ENCODE data around the gene ADSS1. TPM values are rescaled to one million over a fixed set of nuclear protein-coding genes. Genes with fewer than 3 reads are reported as not detected.

Gene ADSS1
- total RNA-seq, 4 donors from 2014 or later = 3.4 to 11.4 (median 8.4) TPM

DNA sequence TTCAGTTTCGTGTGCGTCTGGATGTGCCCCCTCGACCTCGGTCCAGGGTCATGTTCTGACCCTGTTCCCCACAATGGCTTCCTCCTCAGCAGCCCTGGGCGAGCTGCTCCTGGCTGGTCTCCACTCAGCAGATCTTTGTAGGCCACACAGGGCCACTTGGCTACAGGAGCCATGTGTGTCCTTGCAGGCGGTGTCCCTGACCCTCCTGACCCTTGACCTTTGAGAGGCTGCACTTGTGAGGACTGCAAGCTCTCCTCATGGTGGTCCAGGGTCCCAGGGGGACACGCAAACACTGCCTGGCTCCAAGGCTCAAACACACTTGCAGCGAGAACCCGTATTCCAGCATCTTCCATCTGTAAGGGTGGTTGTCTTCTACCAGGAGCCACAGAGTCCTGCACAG lies 21.4 kb downstream of the ADSS1 start:
- Histone ChIP-seq H3K4me1 (peaks cover 32 to 52% (median 41%) of the 10 kb centered on the region in 3 donors), H3K27ac (peak overlapping the region in 3 of 4 donors; percentile 84 to 87 (median 85)), H3K36me3 (peaks cover 0 to 27% (median 0%) of the 10 kb centered on the region in 3 donors), H3K9me3 (no peaks in the 10 kb centered on the region), H3K4me3 (no peak overlapping the region), H3K27me3 (no peaks in the 10 kb centered on the region)
- intact Hi-C loops (cut with DNase I) = no loop called here
- no peak for TF ChIP-seq CTCF (IDR thresholded peaks at IDR 0.05)
- TF ChIP-seq POLR2A (IDR thresholded peaks at IDR 0.05) = no peak
- WGBS, 2 donors = 92 to 97% methylated on average over 5 to 9 of the region's 9 CpGs
- no peak for DNase-seq

DNA sequence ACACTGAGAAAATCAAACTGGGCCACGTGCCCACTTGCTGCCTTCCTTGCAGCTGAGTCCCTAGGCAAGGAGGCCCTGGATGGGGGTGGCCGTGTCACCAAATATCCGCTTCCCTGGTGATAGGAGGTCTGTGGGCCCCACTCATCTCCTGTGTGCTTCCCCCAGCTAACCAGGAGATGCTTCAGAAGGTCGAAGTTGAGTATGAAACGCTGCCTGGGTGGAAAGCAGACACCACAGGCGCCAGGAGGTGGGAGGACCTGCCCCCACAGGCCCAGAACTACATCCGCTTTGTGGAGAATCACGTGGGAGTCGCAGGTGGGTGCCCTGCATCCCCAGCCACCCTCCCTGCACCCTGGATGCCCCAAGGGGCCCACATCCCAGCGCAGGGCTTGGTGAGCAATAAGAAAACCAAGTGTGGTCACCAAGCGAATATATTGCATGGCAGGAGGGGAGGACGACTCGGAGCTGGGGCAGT lies 22.1 kb downstream of the ADSS1 start:
- H3K27me3 ChIP-seq = no peaks in the 10 kb centered on the region
- intact Hi-C loops (cut with DNase I) = no loop called here
- H3K4me1 ChIP-seq = peaks cover 32 to 56% (median 41%) of the 10 kb centered on the region in 3 donors
- TF ChIP-seq POLR2A (IDR thresholded peaks at IDR 0.05) = no peak
- no peak for TF ChIP-seq CTCF (IDR thresholded peaks at IDR 0.05)
- WGBS, 2 donors = 84% methylated on average over 2 of the region's 13 CpGs; no CpG with 5 or more reads in 1 of the 2 donors
- H3K9me3 ChIP-seq = no peaks in the 10 kb centered on the region
- H3K4me3 ChIP-seq = no peak overlapping the region
- no peak for DNase-seq
- peaks cover 0 to 21% (median 0%) of the 10 kb centered on the region in 3 donors for H3K36me3 ChIP-seq
- H3K27ac ChIP-seq = peak overlapping the region; percentile 78 to 87 (median 84)

- 26 to 41% methylated on average over 7 of the region's 7 CpGs for WGBS, 2 donors
- Histone ChIP-seq H3K9me3 (no peaks in the 10 kb centered on the region), H3K4me3 (no peak overlapping the region), H3K27me3 (no peaks in the 10 kb centered on the region), H3K4me1 (peaks cover 37 to 61% (median 44%) of the 10 kb centered on the region in 3 donors), H3K27ac (peak overlapping the region; percentile 78 to 87 (median 84)), H3K36me3 (peaks cover 0 to 19% (median 0%) of the 10 kb centered on the region in 3 donors)
- intact Hi-C loops (cut with DNase I) = no loop called here
- DNase-seq = no peak
- TF ChIP-seq CTCF (IDR thresholded peaks at IDR 0.05) = no peak
- TF ChIP-seq POLR2A (IDR thresholded peaks at IDR 0.05) = no peak
Measured at GRCh38 chr14:104746934-104747481, 23.0 kb downstream of the ADSS1 start.

DNA sequence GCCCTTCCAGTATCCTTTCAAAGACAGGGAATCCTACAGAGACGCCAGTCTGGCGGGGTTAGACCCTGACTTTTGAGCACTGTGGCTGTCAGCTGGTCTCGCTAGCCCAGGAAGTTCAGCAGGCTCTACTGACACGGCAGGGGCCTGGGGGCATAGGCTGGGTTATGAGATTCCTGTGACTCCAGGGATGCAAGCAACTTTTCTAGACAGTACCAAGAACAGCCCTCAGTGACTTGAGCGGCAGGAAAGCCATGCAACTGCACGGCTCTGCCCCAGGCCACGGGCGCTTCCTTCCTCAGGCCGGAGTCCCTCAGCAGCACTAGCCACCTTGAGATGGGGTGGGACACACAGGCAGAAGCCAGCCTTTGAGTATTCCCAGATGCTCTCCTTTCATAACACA lies 23.8 kb downstream of the ADSS1 start:
- no peak overlapping the region for H3K4me3 ChIP-seq
- no peaks in the 10 kb centered on the region for H3K9me3 ChIP-seq
- intact Hi-C loops (cut with DNase I) = no loop called here
- DNase-seq = no peak
- TF ChIP-seq CTCF (IDR thresholded peaks at IDR 0.05) = no peak
- TF ChIP-seq POLR2A (IDR thresholded peaks at IDR 0.05) = no peak
- H3K27me3 ChIP-seq = no peaks in the 10 kb centered on the region
- H3K27ac ChIP-seq = peak overlapping the region; percentile 78 to 87 (median 84)
- WGBS, 2 donors = 50 to 64% methylated on average over 2 to 9 of the region's 9 CpGs
- H3K4me1 ChIP-seq = peaks cover 41 to 64% (median 47%) of the 10 kb centered on the region in 3 donors
- peaks cover 0 to 19% (median 0%) of the 10 kb centered on the region in 3 donors for H3K36me3 ChIP-seq

DNA sequence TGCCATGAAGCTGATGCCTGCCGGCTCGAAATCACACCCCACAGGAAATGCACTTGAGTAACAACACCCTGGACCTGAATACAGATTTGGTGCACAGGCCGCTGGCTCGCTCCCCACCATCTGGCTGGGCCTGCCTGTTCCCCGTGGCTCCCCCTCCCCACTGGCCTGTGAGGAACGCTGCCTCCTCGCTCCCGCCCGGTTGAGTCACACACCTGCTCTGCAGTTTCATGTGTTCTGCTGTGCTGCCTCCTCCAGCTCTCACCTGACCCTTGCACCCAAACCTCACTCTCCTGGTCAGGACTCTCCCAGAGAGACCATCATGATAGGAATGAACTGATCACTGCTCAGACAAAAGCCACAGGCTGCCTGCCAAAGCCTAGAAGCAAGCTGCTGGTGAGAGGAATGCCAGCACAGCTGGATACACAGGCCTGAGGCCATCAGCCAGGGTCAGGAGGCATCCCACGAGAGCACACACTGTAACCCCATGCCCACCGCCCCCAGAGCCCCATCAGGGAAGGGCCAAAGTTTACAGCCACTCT lies 25.2 kb downstream of the ADSS1 start:
- Histone ChIP-seq H3K36me3 (peaks cover 0 to 7% (median 0%) of the 10 kb centered on the region in 3 donors), H3K4me3 (no peak overlapping the region), H3K27ac (peak overlapping the region; percentile 78 to 87 (median 84)), H3K27me3 (no peaks in the 10 kb centered on the region), H3K4me1 (peaks cover 47 to 74% (median 54%) of the 10 kb centered on the region in 3 donors), H3K9me3 (no peaks in the 10 kb centered on the region)
- intact Hi-C loops (cut with DNase I) = no loop called here
- DNase-seq = no peak
- TF ChIP-seq POLR2A (IDR thresholded peaks at IDR 0.05) (no peak), CTCF (IDR thresholded peaks at IDR 0.05) (no peak)
- WGBS, 2 donors = 14 to 28% methylated on average over 7 to 9 of the region's 11 CpGs

Data from esophagus squamous epithelium (tissue), 5 donors.